Measurements from ENCODE around the gene NAV2.

NAV2 gene

GRCh38 chr11:20035375-20035700 lies 322.7 kb downstream of the NAV2 start:
- peaks cover 45% of the 10 kb centered on the region for H3K36me3 ChIP-seq (ENCODE audit: control insufficient read depth, insufficient read depth, low read length)
- H3K4me1 ChIP-seq (ENCODE audit: control insufficient read depth, insufficient read depth, low read length), result peaks cover 64% of the 10 kb centered on the region
- no peaks in the 10 kb centered on the region for H3K27me3 ChIP-seq (ENCODE audit: control insufficient read depth, insufficient read depth, low read length)
- H3K9ac ChIP-seq (ENCODE audit: low read length), result no peak overlapping the region
- no peaks in the 10 kb centered on the region for H3K9me3 ChIP-seq (ENCODE audit: control insufficient read depth, insufficient read depth, low read depth, low read length)
- no peak overlapping the region for H3K27ac ChIP-seq (ENCODE audit: low read depth, low read length)
- H3K4me3 ChIP-seq (ENCODE audit: low read depth, low read length), result no peak overlapping the region

- Histone ChIP-seq H3K9ac (ENCODE audit: low read length) (no peak overlapping the region), H3K4me1 (ENCODE audit: control insufficient read depth, insufficient read depth, low read length) (peaks cover 59% of the 10 kb centered on the region), H3K27ac (ENCODE audit: low read depth, low read length) (no peak overlapping the region), H3K27me3 (ENCODE audit: control insufficient read depth, insufficient read depth, low read length) (no peaks in the 10 kb centered on the region), H3K9me3 (ENCODE audit: control insufficient read depth, insufficient read depth, low read depth, low read length) (no peaks in the 10 kb centered on the region), H3K4me3 (ENCODE audit: low read depth, low read length) (no peak overlapping the region), H3K36me3 (ENCODE audit: control insufficient read depth, insufficient read depth, low read length) (peaks cover 51% of the 10 kb centered on the region)
Measured at GRCh38 chr11:20035701-20036601, 323.3 kb downstream of the NAV2 start.

DNA sequence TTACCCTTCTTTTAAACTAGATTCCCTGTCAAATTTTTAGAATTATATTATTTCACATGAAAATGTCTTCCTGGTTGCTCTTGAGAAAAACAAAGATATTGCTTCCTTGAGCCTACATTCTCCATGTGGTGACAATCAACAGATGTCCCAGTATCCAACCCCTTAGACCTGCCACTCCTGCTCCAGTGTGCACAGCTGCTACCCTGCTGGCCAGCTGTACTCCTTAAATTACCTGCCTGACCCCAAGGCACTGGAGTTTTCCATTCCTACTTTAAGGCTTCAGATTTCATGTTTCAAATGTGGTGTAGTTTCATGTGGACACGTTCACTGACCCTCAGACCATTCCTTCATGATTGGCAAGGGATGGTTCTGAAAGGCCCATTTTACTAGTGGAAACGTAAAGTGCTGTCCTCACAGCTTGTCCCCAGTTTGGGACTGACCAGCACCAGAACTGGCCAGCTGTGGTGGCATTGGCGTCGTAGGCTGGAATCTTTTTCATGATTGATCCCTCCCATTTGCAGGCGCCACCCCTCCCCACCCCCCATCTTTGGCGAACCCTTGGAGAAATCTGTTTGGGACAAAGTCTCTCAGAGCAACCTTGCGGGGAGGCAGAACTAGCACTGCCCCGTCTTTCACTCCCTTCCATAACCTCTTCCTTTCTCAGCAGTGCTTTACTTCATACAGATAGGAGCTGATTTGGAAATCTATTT lies 324.1 kb downstream of the NAV2 start:
- Histone ChIP-seq H3K36me3 (ENCODE audit: control insufficient read depth, insufficient read depth, low read length) (peaks cover 57% of the 10 kb centered on the region), H3K9ac (ENCODE audit: low read length) (no peak overlapping the region), H3K27me3 (ENCODE audit: control insufficient read depth, insufficient read depth, low read length) (no peaks in the 10 kb centered on the region), H3K4me1 (ENCODE audit: control insufficient read depth, insufficient read depth, low read length) (peaks cover 54% of the 10 kb centered on the region), H3K9me3 (ENCODE audit: control insufficient read depth, insufficient read depth, low read depth, low read length) (no peaks in the 10 kb centered on the region), H3K27ac (ENCODE audit: low read depth, low read length) (no peak overlapping the region), H3K4me3 (ENCODE audit: low read depth, low read length) (no peak overlapping the region)

DNA sequence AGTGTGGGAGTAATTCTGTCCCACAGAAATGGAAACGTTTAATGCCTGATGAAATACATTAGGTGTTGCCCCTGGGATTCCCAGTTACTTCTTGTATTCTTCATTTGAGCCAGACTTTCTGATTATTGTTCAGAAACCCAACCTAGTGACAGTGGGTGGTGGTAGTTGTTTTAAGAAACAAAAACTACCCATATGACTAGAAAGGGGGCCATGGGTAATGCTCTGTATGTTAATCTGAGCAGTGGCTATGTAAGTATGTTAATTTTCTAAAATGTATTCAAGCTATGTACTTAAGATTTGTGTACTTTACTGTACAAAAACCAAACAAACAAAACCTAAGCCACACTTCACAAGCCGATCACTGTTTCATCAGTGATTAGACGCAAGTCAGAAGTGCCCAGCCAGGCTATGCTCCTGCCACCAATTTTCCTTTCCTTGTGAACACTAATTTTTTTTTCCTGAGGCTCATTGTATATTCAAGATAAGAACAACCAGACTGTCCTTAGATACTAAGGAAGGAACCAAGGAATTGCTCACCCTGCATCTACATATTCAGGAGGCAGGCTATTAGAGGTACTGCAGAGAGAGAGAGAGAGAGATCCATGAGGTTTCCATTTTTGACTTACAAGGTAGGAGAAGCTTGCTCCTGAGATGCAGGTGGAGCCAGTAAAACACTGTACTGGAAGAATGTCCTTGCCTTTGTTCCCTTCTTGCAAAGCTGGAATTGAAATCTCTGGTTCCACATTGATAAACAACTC lies 324.9 kb downstream of the NAV2 start:
- Histone ChIP-seq H3K36me3 (ENCODE audit: control insufficient read depth, insufficient read depth, low read length) (peaks cover 60% of the 10 kb centered on the region), H3K4me3 (ENCODE audit: low read depth, low read length) (no peak overlapping the region), H3K9me3 (ENCODE audit: control insufficient read depth, insufficient read depth, low read depth, low read length) (no peaks in the 10 kb centered on the region), H3K9ac (ENCODE audit: low read length) (no peak overlapping the region), H3K27me3 (ENCODE audit: control insufficient read depth, insufficient read depth, low read length) (no peaks in the 10 kb centered on the region), H3K4me1 (ENCODE audit: control insufficient read depth, insufficient read depth, low read length) (peaks cover 54% of the 10 kb centered on the region), H3K27ac (ENCODE audit: low read depth, low read length) (no peak overlapping the region)

DNA sequence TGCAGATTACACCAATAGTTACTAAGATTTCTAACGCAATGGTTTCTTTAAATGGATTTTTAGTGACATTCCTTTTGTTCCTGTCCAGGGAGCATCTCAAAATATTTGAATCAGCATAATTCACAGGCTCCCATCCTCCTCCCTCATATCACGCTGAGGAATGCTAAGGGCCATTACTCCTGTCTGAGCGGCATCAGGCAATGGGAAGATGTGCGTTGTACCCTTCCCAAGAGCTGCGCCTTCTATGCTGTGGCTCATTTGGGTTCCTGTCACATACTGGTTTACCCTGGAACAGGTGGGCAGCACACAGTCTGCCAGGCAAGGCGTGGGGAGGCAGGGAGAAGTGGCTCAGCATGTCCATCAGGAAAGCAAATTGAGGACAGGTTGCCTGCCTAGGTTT lies 325.8 kb downstream of the NAV2 start:
- H3K36me3 ChIP-seq (ENCODE audit: control insufficient read depth, insufficient read depth, low read length), result peaks cover 67% of the 10 kb centered on the region
- no peak overlapping the region for H3K4me3 ChIP-seq (ENCODE audit: low read depth, low read length)
- H3K9ac ChIP-seq (ENCODE audit: low read length), result no peak overlapping the region
- H3K27ac ChIP-seq (ENCODE audit: low read depth, low read length), result no peak overlapping the region
- H3K9me3 ChIP-seq (ENCODE audit: control insufficient read depth, insufficient read depth, low read depth, low read length), result no peaks in the 10 kb centered on the region
- H3K4me1 ChIP-seq (ENCODE audit: control insufficient read depth, insufficient read depth, low read length), result peaks cover 53% of the 10 kb centered on the region
- no peaks in the 10 kb centered on the region for H3K27me3 ChIP-seq (ENCODE audit: control insufficient read depth, insufficient read depth, low read length)

DNA sequence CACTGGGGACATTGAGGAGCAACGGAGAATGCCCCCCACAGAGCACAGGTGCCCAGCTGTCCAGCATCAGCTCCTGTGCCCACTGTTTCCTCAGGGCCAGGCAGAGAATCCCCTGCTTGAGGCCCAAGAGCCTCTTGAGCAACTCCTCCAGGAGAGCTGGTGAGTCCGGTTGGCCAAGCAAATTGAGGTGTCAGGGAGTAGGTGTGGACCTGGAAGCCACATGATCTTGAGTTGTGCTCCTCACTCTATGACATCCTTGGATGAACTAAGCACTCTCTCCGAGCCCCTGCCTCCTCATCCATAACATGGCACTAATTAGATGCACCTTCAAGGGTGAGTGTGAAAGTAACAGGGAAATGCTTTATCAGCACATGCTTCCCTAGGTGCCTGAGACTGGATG lies 326.3 kb downstream of the NAV2 start:
- no peak overlapping the region for H3K9ac ChIP-seq (ENCODE audit: low read length)
- H3K4me1 ChIP-seq (ENCODE audit: control insufficient read depth, insufficient read depth, low read length), result peaks cover 48% of the 10 kb centered on the region
- no peaks in the 10 kb centered on the region for H3K9me3 ChIP-seq (ENCODE audit: control insufficient read depth, insufficient read depth, low read depth, low read length)
- peaks cover 71% of the 10 kb centered on the region for H3K36me3 ChIP-seq (ENCODE audit: control insufficient read depth, insufficient read depth, low read length)
- no peaks in the 10 kb centered on the region for H3K27me3 ChIP-seq (ENCODE audit: control insufficient read depth, insufficient read depth, low read length)
- H3K4me3 ChIP-seq (ENCODE audit: low read depth, low read length), result no peak overlapping the region
- H3K27ac ChIP-seq (ENCODE audit: low read depth, low read length), result no peak overlapping the region

DNA sequence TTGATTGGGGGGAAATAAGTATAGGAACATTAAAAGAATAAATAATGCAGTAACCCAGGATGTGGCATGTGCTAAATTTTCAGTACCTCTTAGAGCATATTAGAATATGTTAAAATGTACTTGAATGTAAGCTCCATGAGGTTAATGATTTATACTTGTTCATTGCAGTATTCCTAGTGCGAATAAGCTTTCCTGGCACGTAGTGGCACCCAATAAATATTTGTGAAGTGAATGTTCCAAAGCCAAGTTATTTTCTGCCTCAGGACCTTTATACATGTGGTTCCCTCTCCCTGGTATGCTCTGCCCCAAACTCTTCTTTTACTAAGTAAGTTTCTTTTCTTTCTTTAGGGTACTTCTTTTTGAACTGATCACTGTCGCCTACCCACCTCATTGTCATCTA lies 328.9 kb downstream of the NAV2 start:
- no peaks in the 10 kb centered on the region for H3K9me3 ChIP-seq (ENCODE audit: control insufficient read depth, insufficient read depth, low read depth, low read length)
- H3K4me3 ChIP-seq (ENCODE audit: low read depth, low read length), result no peak overlapping the region
- no peaks in the 10 kb centered on the region for H3K27me3 ChIP-seq (ENCODE audit: control insufficient read depth, insufficient read depth, low read length)
- no peak overlapping the region for H3K27ac ChIP-seq (ENCODE audit: low read depth, low read length)
- peaks cover 82% of the 10 kb centered on the region for H3K36me3 ChIP-seq (ENCODE audit: control insufficient read depth, insufficient read depth, low read length)
- no peak overlapping the region for H3K9ac ChIP-seq (ENCODE audit: low read length)
- H3K4me1 ChIP-seq (ENCODE audit: control insufficient read depth, insufficient read depth, low read length), result peaks cover 34% of the 10 kb centered on the region

- Histone ChIP-seq H3K27ac (ENCODE audit: low read depth, low read length) (no peak overlapping the region), H3K9ac (ENCODE audit: low read length) (no peak overlapping the region), H3K36me3 (ENCODE audit: control insufficient read depth, insufficient read depth, low read length) (peaks cover 85% of the 10 kb centered on the region), H3K27me3 (ENCODE audit: control insufficient read depth, insufficient read depth, low read length) (no peaks in the 10 kb centered on the region), H3K9me3 (ENCODE audit: control insufficient read depth, insufficient read depth, low read depth, low read length) (no peaks in the 10 kb centered on the region), H3K4me3 (ENCODE audit: low read depth, low read length) (no peak overlapping the region), H3K4me1 (ENCODE audit: control insufficient read depth, insufficient read depth, low read length) (peaks cover 29% of the 10 kb centered on the region)
Measured at GRCh38 chr11:20042045-20042639, 329.5 kb downstream of the NAV2 start.

DNA sequence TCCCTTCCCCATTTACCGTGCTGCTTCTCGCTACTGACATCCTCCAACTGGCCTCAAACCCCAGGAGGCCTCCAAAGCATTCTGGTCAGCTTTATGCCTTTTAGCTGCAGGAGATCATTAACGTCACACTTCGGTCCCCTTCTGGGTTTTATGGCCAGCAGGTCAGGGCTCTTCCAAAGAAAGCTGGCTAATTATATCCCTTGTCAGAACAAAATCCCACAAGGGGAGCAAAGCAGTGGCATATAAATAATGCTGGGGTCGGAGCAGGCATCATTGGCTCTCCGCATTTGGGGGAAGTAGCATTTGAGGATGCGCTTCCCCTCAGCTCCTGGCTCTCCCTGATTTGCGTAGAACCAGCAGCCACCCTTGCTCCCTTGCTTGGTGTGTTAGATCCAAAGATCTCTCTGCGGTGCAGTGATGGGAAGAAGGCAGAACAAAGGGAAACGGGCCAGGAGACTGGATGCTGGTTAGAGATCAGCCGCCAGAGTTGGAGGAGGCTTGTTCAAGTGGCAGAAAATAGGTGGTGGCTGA lies 330.2 kb downstream of the NAV2 start:
- Histone ChIP-seq H3K9ac (ENCODE audit: low read length) (no peak overlapping the region), H3K4me3 (ENCODE audit: low read depth, low read length) (no peak overlapping the region), H3K4me1 (ENCODE audit: control insufficient read depth, insufficient read depth, low read length) (peaks cover 24% of the 10 kb centered on the region), H3K27me3 (ENCODE audit: control insufficient read depth, insufficient read depth, low read length) (no peaks in the 10 kb centered on the region), H3K27ac (ENCODE audit: low read depth, low read length) (no peak overlapping the region), H3K9me3 (ENCODE audit: control insufficient read depth, insufficient read depth, low read depth, low read length) (no peaks in the 10 kb centered on the region), H3K36me3 (ENCODE audit: control insufficient read depth, insufficient read depth, low read length) (peaks cover 86% of the 10 kb centered on the region)

- Histone ChIP-seq H3K4me1 (ENCODE audit: control insufficient read depth, insufficient read depth, low read length) (peaks cover 23% of the 10 kb centered on the region), H3K4me3 (ENCODE audit: low read depth, low read length) (no peak overlapping the region), H3K27me3 (ENCODE audit: control insufficient read depth, insufficient read depth, low read length) (no peaks in the 10 kb centered on the region), H3K36me3 (ENCODE audit: control insufficient read depth, insufficient read depth, low read length) (peaks cover 87% of the 10 kb centered on the region), H3K9me3 (ENCODE audit: control insufficient read depth, insufficient read depth, low read depth, low read length) (no peaks in the 10 kb centered on the region), H3K27ac (ENCODE audit: low read depth, low read length) (no peak overlapping the region), H3K9ac (ENCODE audit: low read length) (no peak overlapping the region)
Measured at GRCh38 chr11:20043992-20044391, 331.4 kb downstream of the NAV2 start.

All from HUES6 (cell line).